K562 (cell line): ENCODE measurements around the gene GLRA1.

Experiments
- CEBPB ChIP-seq: fragments of 450-650 bp; IDR thresholded peaks from 2 replicates; pipeline ENCODE4 v1.6.1; 2016; ENCODE audit warnings: missing genetic modification characterization, missing compliant biosample characterization
- GATAD2A ChIP-seq: fragments of 450-650 bp; IDR thresholded peaks from 2 replicates; pipeline ENCODE4 v1.6.1; 2017
- MBD2 ChIP-seq: sonication (generic); IDR thresholded peaks from 2 replicates; pipeline ENCODE4 v1.6.1; 2016; ENCODE audit warnings: low read depth, borderline replicate concordance
- RFX5 ChIP-seq: IDR thresholded peaks from 2 replicates; pipeline ENCODE4 v1.6.1; 2011; ENCODE audit warnings: low read depth, mild to moderate bottlenecking, improper control_type of control experiment, low read length
- ZBTB17 ChIP-seq: fragments of 450-650 bp; formaldehyde crosslinking; IDR thresholded peaks from 2 replicates; pipeline ENCODE4 v1.4.0; 2020; ENCODE audit warnings: mild to moderate bottlenecking
- ZNF121 ChIP-seq: sonication (generic); formaldehyde crosslinking; conservative IDR thresholded peaks from 2 replicates; pipeline ENCODE4 v1.8.0; 2022; ENCODE audit warnings: missing genetic modification reagents
- TF ChIP-seq, protein P1 (sequence below), 3 experiments: IDR thresholded peaks in 2 of 3; conservative IDR thresholded peaks in 1 of 3; 2 replicates each; pipeline ENCODE4 v1.5.1; 2011 to 2012; ENCODE audit warnings: low read length in 3 of 3, mild to moderate bottlenecking in 3 of 3, control low read depth in 2 of 3, improper control_type of control experiment in 1 of 3, inconsistent platforms in 1 of 3, low read depth in 1 of 3, mixed read lengths in 1 of 3, moderate library complexity in 1 of 3; ENCODE audit not compliant: insufficient read depth in 2 of 3
- TF ChIP-seq, protein P2 (sequence below): fragments of 450-650 bp; IDR thresholded peaks from 2 replicates; pipeline ENCODE4 v1.6.1; 2016; ENCODE audit warnings: low read depth

DNA sequence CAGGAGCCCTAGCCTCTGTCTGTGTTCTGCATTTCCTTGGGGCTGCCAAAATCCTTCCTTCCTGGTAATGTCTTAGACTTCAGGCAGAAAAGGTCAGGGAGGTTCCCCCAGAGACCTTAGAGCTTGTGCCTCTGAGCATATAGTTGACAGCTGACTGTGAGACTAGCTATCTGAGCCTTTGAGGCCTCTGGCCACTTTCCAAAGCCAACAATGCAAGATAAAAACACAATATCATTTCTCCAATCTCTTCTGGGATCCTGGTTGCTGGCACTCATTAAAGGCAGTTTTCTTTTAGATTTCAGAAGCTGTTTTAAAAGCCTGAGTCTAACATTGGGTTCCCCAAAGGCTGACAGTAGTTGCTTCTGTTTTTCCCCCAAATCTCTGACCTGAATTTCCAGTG is 13.2 kb upstream of the GLRA1 start:
- no peak for TF ChIP-seq ZNF121 (CRISPR knock-in tag)
- no peak for TF ChIP-seq RFX5
- TF ChIP-seq, protein P1, sequence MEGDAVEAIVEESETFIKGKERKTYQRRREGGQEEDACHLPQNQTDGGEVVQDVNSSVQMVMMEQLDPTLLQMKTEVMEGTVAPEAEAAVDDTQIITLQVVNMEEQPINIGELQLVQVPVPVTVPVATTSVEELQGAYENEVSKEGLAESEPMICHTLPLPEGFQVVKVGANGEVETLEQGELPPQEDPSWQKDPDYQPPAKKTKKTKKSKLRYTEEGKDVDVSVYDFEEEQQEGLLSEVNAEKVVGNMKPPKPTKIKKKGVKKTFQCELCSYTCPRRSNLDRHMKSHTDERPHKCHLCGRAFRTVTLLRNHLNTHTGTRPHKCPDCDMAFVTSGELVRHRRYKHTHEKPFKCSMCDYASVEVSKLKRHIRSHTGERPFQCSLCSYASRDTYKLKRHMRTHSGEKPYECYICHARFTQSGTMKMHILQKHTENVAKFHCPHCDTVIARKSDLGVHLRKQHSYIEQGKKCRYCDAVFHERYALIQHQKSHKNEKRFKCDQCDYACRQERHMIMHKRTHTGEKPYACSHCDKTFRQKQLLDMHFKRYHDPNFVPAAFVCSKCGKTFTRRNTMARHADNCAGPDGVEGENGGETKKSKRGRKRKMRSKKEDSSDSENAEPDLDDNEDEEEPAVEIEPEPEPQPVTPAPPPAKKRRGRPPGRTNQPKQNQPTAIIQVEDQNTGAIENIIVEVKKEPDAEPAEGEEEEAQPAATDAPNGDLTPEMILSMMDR (IDR thresholded peaks at IDR 0.05 in 2 of 3, conservative IDR thresholded peaks at IDR 0.05 in 1 of 3; ENCODE audit: insufficient read depth in 2 of 3, low read depth in 1 of 3, low read length in 3 of 3): no peak
- TF ChIP-seq, protein P2, sequence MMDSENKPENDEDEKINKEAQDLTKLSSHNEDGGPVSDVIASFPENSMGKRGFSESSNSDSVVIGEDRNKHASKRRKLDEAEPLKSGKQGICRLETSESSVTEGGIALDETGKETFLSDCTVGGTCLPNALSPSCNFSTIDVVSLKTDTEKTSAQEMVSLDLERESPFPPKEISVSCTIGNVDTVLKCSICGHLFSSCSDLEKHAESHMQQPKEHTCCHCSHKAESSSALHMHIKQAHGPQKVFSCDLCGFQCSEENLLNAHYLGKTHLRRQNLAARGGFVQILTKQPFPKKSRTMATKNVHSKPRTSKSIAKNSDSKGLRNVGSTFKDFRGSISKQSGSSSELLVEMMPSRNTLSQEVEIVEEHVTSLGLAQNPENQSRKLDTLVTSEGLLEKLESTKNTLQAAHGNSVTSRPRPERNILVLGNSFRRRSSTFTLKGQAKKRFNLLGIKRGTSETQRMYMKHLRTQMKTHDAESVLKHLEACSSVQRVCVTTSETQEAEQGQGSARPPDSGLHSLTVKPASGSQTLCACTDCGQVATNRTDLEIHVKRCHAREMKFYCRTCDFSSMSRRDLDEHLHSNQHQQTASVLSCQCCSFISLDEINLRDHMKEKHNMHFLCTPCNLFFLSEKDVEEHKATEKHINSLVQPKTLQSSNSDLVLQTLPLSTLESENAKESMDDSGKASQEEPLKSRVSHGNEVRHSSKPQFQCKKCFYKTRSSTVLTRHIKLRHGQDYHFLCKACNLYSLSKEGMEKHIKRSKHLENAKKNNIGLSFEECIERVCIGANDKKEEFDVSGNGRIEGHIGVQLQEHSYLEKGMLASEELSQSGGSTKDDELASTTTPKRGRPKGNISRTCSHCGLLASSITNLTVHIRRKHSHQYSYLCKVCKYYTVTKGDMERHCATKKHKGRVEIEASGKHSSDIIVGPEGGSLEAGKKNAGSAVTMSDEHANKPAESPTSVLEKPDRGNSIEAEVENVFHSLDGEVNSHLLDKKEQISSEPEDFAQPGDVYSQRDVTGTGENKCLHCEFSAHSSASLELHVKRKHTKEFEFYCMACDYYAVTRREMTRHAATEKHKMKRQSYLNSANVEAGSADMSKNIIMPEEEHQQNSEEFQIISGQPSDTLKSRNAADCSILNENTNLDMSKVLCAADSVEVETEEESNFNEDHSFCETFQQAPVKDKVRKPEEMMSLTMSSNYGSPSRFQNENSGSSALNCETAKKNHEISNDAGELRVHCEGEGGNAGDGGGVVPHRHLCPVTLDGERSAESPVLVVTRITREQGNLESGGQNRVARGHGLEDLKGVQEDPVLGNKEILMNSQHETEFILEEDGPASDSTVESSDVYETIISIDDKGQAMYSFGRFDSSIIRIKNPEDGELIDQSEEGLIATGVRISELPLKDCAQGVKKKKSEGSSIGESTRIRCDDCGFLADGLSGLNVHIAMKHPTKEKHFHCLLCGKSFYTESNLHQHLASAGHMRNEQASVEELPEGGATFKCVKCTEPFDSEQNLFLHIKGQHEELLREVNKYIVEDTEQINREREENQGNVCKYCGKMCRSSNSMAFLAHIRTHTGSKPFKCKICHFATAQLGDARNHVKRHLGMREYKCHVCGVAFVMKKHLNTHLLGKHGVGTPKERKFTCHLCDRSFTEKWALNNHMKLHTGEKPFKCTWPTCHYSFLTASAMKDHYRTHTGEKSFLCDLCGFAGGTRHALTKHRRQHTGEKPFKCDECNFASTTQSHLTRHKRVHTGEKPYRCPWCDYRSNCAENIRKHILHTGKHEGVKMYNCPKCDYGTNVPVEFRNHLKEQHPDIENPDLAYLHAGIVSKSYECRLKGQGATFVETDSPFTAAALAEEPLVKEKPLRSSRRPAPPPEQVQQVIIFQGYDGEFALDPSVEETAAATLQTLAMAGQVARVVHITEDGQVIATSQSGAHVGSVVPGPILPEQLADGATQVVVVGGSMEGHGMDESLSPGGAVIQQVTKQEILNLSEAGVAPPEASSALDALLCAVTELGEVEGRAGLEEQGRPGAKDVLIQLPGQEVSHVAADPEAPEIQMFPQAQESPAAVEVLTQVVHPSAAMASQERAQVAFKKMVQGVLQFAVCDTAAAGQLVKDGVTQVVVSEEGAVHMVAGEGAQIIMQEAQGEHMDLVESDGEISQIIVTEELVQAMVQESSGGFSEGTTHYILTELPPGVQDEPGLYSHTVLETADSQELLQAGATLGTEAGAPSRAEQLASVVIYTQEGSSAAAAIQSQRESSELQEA: no peak
- no peak for TF ChIP-seq ZBTB17 (CRISPR knock-in tag)
- no peak for TF ChIP-seq CEBPB
- no peak for TF ChIP-seq GATAD2A
- no peak for TF ChIP-seq MBD2
